T-helper 22 cell (primary cell): Measurements from ENCODE around the gene C9orf50.
A peak's percentile ranks its signal among the peaks of the same experiment; 100 is the strongest.

Source experiments
- DNase-seq: peaks from one replicate; pipeline ENCODE4 v3.0.0-alpha.2; 2020; ENCODE audit warnings: low read depth

Gene C9orf50

DNA sequence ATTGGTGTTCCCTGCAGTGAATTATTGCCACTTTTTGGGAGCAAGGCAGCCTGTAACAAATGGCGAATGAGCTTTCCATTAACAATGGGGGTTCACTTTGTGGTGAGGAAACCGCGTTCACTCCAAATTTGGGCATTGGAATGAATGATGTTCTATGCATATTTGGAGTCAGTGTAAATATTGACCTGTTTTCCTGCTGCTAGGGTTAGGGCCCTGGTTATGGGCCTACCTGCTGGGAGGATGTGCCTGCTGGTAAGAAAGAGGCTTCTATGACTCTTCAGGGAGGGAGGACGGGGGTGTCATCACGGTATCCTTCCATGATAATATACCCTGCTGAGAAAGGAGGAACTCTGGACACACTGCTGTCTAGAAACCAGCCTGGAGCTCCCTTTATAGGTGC is 29.0 kb downstream of the C9orf50 start:
- no peak for DNase-seq

DNA sequence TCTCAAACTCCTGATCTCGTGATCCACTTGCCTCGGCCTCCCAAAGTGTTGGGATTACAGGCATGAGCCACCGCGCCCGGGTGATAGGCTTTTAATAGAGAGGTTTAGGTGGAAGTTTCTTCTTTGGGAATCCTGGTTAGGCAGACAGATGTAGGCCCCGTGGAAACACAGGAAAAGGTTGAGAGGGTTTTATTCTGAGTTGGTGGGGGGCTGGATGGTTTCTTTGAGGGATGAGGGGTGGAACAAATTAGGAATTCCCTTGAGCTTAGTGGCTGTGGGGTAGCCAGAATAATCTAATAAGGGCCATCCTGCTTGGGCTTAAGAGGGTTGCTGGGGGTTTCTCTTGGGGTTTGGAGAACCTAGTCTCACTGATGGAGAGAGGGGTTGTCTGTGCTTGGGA is 30.4 kb downstream of the C9orf50 start:
- DNase-seq, result no peak

DNA sequence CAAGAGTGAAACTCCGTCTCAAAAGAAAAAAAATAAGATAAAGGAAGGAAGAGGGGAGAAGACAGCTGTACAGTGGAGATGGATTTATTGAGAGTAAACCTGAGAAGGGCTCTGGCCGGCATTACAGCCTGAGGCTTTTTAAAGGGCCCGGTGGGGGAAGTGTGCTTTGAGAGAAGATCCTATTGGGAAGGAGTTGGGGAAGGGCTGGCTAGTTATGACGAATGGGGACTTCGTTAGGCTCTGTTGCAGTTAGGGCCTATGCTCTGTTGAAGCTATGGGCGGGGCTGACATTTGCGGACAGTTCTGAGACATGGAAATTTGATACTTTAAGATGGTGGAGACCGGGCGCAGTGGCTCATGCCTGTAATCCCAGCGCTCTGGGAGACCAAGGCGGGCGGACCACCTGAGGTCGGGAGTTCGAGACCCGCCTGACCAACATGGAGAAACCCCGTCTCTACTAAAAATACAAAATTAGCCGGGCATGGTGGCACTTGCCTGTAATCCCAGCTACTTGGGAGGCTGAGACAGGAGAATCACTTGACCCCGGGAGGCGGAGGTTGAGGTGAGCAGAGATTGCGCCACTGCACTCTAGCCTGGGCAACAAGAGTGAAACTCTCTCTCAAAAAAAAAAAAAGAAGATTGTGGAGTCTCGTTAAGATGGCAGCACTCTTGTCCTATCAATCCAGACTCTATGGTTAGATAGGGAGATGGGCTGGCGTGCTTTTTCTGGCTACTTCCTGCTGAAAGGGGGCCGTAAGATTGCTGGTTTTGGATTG is 33.2 kb downstream of the C9orf50 start:
- DNase-seq, result no peak

DNA sequence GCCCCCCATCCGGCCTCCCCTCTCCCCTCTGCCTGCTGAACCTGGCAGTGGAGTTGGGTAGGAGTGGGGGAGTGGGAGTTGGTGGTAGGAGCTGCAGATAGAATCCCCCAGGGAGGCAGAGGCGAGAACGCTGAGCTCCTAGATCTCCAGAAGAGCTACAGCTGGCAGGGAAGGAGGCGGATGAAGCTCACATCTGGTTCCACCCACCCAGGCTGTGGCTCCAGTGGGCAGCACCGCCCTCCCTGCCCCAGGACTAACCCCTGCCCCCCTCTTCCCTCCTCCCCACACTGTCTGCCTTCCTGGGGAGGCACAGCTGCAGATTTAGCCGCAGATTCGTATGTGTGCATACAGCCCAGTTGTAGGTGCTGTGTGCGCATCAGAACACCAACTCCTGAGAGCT is 34.2 kb downstream of the C9orf50 start:
- no peak for DNase-seq

DNA sequence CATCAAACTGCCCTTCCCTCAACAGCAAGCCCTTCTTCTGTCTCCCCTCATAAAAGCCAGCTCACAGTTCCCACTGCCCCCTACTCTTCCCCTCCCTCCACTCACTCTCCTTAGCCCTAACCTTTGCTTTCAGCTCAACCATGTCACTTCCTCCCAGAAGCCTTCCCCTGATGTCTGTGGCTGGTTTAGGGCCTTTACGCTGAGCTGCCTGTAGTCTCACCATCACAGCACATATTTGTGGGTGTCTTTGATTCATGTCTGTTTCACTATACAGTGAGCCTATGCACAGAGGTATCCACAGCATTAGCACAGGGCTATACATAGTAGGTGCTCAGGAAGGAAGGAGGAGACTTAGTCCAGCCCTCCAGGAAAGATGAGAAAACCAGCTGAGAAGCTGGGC is 34.7 kb downstream of the C9orf50 start:
- no peak for DNase-seq

DNA sequence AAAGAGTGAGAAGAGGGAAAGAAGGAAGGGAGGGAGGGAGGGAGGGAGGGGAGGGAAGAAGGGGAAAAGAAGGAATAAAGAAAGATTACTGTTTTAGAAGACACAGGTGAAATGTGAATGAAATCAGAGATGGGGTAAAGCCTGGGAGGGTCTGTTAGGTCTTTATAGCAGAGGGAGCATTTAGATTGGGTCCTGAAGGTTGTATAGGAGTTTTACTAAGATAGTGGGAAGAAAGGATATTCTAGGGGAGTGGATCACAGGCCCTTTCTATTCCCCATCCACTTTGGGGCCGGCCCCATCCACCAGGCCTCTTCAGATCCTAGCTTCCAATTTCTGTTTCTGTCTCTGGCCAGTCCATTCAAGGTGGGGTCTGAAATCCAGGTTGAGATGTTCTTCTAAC is 35.5 kb downstream of the C9orf50 start:
- no peak for DNase-seq

DNA sequence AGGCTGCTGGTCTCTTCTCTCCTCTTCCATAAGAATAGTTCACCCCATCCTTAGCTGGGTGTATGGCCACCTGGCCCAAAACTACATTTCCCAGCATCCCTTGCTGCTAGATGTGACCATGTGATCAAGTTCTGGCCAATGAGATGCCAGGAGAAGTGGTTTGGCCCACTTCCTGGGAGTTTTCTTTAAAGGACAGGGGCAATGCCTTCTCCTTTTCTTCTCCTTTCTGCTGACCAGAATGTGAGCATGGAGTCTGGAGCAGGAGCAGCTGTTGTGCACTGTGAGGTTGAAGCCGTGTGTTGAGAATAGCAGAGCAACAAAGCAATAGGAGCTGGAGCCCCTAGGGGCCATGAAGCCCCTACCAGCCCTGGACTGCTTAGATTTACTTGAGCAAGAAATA is 36.8 kb downstream of the C9orf50 start:
- DNase-seq, result peak; percentile 24

DNA sequence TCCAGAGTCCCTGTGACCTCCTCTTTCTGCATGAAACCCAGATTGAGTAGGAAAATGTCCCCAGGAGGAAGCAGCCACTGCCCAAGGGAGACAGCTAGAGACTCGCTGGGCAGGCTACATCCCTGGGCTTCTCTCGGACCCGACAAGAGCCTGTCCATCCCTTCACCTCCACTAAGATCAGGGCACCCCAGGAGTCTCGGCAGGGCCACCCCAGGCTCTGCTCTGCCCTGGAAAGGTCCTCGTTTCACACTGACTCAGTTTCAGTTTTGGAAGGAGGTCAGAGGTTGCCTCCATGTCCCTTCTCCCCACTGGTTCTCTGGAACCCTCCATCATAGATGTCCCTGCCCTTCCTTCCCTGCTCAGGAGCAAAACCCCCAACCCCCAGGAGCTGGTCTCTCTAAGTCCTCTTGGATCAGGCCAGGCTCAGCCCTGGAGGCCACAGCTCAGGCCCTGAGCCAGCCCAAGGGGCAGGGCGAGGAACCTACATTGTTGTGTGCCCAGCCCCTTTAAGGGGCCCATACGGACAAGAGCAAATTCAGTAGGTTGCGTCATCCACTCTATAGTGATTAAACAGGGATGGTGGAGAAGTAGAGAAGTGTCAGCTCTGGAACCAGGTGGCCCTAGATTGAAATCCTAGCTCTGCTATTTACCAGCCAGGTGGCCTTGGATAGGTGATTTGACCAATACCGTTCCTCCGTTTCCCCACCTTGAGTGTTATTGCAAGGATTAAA is 37.4 kb downstream of the C9orf50 start:
- DNase-seq, result no peak

DNA sequence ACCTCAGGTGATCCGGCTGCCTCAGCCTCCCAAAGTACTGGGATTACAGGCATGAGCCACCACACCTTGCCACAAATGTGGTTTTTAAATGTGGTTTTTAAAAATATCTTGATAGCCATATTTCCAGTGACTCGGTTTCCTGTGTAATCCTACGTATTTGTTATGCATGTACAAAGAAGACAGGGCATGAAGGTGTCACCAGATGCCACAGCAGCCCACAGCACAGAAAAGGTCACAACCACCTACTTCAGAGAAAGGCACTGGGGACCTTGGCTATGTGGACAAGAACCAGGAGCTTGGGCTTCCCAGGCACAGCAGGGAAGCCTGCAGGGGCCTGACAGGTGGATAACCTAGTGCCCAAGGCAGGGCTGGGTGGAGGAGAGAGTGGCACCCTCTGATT is 38.0 kb downstream of the C9orf50 start:
- DNase-seq, result no peak

DNA sequence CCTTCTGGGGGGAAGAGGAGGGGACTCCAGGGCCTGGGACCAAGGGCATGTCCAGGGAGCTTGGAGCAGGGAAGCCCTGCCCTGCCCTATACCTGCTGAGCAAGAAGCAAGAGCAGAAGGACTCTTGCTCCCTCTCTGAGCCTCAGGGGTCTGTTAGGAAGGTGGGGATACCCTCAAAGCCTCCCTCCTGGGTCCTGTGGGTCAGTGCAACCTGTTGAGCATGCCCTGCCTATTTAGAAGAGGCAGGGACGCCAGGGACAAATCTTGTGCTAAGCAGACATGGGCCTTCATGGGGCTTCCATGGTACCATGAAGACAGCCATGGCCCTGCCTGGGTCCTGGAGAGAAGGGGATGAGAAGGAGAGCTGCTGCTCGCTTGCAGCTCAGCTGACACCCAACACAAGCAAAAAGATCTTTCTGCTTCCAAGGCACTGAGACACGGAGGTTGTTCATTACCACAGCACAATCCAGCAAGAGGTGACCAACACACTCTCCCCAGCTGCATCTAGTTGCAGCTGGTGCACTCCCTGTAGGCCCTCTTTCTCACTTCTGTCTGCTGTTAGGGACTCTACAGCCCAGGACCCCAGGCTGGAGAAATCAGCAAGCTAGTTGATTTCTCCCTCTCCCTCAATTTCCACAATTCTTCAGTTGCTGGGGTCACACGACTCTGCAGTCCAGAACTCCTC is 39.3 kb downstream of the C9orf50 start:
- DNase-seq, result no peak

DNA sequence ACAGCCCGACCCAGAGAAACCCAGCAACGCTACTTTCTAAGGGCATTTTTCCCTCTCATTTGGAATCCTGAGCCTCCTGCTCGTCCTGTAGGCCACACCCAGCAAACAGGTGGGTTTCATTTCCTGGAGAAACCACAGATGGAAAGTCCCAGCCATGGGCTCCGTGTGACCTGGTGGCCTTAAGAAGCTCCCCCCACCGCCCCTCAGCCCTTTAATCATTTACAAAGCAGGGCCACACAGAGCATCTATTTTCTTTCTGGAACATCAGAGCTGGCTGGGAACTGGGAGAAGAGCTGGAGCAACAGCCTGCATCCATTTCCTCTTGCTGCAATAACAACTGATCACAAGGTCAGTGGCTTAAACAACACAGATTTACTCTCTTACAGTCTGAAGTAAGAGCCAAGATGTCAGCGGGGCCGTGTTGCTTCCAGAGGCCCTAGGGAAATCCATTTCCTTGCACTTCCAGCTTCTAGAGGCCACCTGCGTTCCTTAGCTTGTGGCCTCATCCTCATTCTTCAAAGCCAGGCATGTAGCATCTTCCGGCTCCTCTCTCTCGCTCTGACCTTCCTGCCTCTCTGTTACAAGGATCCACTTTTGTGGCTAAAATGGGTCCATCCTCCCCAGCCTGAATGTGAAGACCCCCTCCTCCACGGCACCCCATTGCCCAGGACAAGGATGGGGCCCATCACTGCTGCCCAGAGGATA is 40.5 kb downstream of the C9orf50 start:
- no peak for DNase-seq

DNA sequence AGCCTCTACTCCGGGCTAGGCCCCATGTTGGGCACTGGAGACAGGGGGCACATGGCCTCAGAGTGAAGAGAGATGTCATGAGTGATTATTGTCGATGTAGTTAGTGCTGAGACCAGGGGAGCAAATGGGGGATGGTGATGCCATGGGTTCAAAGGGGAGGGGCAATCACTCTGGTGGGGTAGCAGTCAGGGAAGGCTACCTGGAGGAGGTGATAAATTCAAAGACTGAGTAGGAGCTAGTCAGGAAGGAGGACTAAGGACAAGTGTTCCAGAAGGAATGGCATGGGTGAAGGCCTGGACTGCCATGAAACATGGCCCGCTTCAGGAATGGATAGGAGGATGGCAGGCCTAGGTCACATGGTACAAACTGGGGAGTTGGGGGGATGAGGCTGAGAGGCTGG is 41.6 kb downstream of the C9orf50 start:
- DNase-seq, result no peak

DNA sequence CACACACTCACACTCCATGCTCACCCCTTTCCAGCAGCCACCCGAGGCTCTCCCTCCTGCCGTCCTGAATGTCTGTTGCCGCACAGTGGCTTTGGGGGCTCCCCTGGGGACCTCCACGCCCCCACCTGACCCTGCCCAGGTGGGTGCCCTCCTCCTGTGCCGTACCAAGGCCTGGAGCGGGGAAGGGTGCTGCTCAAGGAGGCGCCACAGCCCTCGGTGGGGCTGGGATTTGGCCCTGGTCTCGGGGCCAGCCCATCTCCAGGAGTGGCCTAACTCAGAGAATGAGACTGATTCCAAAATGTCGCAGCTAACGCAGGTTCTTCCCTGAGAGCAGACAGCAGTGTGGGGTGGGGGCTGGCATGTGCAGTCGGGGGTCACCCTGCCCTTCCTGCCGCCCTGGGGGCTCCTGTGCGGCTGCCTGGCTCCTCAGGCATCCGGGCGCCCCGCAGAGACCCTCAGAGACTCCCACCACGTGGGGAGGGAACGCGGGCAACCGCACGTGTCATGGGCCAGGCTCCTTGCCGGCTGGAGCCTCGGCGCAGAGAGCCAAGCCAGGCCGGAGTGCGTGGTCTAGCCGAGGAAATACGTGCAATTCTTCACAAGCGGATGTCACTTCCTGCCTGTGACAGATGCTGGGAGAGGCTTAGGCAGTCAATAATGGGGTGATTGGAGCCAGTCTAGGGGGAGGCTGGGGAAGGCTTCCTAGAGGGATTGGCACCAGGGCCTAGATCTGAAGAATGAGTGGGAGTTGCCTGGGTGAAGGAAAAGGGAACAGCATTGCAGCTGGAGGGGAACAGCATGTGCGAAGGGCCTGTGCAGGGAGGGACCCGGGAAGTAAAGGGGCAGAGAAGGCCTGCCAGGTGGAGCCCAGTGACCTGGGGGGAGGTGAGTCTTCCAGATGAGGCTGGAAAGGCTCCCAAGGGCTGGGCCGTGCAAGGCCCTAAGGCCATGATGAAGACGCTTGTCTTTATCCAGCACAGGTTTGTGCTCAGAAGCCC is 44.1 kb downstream of the C9orf50 start:
- DNase-seq, result no peak

DNA sequence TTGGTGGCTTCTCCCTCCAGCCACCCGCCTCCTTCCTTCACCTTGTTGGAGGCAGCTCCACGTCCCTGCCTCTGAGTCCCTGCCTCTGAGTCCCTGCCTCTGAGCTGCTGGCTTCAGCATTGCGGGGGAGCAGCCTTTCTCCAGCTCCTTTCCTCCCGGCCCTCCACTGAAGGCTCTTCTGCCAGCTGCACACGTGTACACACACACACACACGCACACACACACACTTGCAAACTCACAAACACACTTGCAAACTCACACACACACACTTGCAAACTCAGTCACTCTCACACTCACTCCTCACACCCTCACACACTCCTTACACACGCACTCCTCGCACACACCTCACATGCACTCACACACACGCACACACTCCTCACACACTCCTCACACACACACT is 45.1 kb downstream of the C9orf50 start:
- DNase-seq, result no peak

DNA sequence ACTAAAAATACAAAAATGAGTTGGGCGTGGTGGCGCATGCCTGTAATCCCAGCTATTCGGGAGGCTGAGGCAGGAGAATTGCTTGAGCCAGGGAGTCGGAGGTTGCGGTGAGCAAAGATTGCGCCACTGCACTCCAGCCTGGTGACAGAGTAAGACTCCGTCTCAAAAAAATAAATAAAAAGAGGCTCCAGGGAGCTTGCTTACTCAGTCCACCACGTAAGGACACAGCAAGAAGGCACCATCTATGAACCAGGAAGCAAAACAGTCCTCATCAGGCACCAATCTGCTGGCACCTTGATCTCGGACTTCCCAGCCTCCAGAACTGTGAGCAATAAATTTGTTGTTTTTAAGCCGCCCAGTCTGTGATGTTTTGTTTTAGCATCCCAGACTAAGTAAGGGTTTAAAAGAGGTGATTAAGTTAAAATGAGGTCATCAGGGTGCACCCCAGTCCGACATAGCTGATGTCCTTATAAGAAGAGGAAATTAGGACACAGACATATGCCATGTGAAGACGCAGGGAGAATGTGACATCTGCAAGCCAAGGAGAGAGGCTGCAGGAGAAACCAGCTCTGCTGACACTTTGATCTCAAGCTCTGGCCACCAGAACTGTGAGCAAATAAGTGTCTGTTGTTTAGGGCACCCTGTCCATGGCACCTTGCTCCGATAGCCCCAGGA is 45.9 kb downstream of the C9orf50 start:
- no peak for DNase-seq

DNA sequence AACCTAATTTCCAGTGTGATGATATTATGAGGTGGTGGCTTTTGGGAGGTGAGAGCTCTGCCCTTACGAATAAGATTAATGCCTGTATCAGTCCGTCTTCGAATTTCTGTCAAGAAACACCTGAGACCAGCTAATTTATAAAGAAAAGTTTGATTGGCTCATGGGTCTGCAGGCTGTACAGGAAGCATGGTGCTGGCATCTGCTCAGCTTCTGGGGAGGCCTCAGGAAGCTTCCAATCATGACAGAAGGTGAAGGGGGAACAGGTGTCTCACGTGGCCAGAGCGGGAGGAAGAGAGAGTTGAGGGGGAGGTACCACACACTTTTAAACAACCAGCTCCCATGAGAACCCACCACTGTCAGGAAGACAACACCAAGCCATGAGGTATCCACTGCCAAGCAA is 46.9 kb downstream of the C9orf50 start:
- no peak for DNase-seq

DNA sequence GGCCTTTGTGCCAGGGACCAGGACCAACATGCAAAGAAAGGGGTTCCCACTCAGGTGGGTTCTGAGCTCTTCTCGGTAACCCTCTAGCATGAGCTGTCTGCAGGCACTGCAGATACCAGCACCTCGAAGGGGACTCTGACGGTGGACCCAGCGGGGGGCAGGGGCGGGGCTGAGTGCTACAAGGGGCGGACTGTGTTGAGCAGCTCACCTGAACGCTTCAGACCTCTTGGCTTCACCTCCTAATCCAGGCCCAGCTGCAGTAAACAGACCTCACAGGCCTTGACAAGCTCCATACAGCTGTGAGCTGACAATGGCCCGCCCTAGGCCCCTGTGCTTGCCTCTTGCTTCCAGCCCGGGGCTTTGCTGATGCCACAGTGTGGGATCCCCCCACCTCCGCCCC is 48.4 kb downstream of the C9orf50 start:
- no peak for DNase-seq

DNA sequence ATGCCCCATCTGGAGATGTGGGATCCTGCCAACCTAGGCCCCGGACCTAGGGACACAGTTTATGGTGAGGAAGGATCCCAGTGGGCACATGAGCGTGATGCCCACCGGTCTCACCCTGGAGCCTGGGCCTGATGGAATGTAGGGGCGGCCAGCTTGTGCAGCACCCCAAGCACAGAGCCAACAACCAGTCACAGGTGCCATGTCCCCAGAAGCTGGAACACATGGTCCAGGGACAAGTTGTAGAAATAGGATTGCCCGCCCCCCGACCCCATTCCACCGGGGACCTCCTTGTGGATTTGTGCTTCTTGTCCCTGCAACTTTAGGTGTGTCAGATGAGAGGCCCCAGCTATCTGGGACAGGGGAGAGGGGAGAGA is 48.9 kb downstream of the C9orf50 start:
- no peak for DNase-seq

DNA sequence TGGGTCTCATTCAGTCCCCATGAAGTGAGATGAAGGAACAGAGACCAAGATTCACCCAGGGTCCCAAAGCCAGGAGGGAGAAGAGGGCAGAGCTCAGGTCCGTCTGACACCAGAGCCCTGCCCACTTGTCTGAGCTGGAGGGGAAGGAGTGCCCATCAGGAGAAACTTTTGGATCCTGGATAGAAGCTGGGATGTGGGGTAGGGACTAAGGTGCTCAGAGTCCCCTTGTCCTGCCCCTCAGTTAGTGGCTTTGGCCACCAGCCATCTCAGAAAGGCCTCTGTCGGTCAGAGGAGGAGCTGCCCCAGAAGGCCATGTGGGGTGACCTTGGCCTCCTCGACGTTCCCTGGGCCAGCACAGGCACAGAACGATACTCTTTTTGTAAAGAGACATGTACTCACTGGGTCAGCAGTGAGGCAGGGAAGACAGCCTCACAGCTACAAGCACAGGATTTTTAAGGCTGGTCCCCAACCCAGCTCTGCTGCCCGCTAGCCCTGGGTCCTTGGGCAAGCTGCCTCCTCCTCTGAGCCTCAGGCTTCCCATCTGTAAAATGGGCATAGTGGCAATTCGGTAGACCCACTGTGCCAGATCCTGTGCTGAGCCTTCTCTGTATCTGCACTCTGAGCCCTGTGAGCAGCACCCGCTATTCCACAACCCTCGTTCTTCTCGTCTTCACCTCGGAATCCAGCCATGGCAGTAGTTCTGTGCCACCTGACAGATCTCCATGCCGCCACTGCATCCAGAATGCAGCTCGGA is 49.4 kb downstream of the C9orf50 start:
- DNase-seq, result no peak
